HepG2 (cell line): Measurements from ENCODE around the gene NOTUM. TPM values are rescaled to one million over a fixed set of nuclear protein-coding genes. Genes with fewer than 3 reads are reported as not detected.

Experiments
- ATAC-seq: fragments of 200-7000 bp; cut with Tn5 transposase; 3 replicates; pipeline ENCODE4 v1.9.1; 2020; ENCODE audit warnings: mild to moderate bottlenecking, moderate library complexity
- BruUV-seq: library from RNA; stranded (reverse); fragments of 400-500 nt; replicated peaks from 2 replicates; lab custom pipeline; 2021; lab: Mats Ljungman, UMichigan
- CTCF ChIA-PET: fragments of 300-600 bp; formaldehyde crosslinking; extraction: SDS; loops from one replicate; lab custom pipeline; 2021; ENCODE audit warnings: low total read pairs, inconsistent platforms, low intra/inter-chr PET ratio; lab: Yijun Ruan, JAX
- POLR2A ChIA-PET: fragments of 350-600 bp; sonication (Branson Sonifier 250); formaldehyde crosslinking; loops from one replicate; lab custom pipeline; 2020; ENCODE audit warnings: antibody characterized with exemption, inconsistent platforms; lab: Yijun Ruan, JAX
- DNase-seq: peaks from one replicate; pipeline ENCODE4 v3.0.0-alpha.2; 2015; ENCODE audit warnings: low spot score
- FAIRE-seq: peaks from 3 replicates; lab custom pipeline; 2011; peaks lifted over from hg19 to GRCh38; lab: Jason Lieb, UNC
- H2AFZ ChIP-seq: one replicate; pipeline ENCODE4 v1.6.1; 2011; ENCODE audit warnings: low read length, inconsistent platforms
- H3K27ac ChIP-seq: fragments of 300-600 bp; 3 replicates; pipeline ENCODE4 v1.8.0; 2011; ENCODE audit warnings: mixed run types, mild to moderate bottlenecking, mixed read lengths, low read length, inconsistent platforms; ENCODE audit not compliant: insufficient read depth; ENCODE audit errors: extremely low read length
- H3K27me3 ChIP-seq, 2 experiments: fragments of 200-600 bp in 1 of 2; 2 replicates in 1 of 2; 3 replicates in 1 of 2; pipeline versions ENCODE4 v1.6.0 to v1.8.0; 2011; ENCODE audit warnings: low read length in 2 of 2, mild to moderate bottlenecking in 2 of 2, moderate library complexity in 2 of 2, inconsistent platforms in 1 of 2; ENCODE audit not compliant: insufficient read depth in 2 of 2, control insufficient read depth in 1 of 2
- H3K36me3 ChIP-seq, 2 experiments: fragments of 200-600 bp in 1 of 2; replicated peaks in 1 of 2; 2 replicates in 1 of 2; 3 replicates in 1 of 2; pipeline versions ENCODE4 v1.5.1 to v1.8.0; 2011; ENCODE audit warnings: low read length in 2 of 2, inconsistent platforms in 1 of 2; ENCODE audit not compliant: insufficient read depth in 2 of 2, control insufficient read depth in 1 of 2
- H3K4me1 ChIP-seq: 2 replicates; pipeline ENCODE4 v1.5.1; 2012; ENCODE audit warnings: low read length, inconsistent platforms; ENCODE audit not compliant: insufficient read depth
- H3K4me2 ChIP-seq: 2 replicates; pipeline ENCODE4 v1.6.0; 2011; ENCODE audit warnings: low read depth, low read length, inconsistent platforms
- H3K4me3 ChIP-seq, 3 experiments: fragments of 200-600 bp in 1 of 3; sonication (generic), shearing (Covaris generic) in 1 of 3; replicated peaks in 1 of 3; 2 replicates each; pipeline ENCODE4 v1.5.1; 2011 to 2016; ENCODE audit warnings: low read length in 3 of 3, inconsistent platforms in 2 of 3, low read depth in 2 of 3, mild to moderate bottlenecking in 2 of 3, control low read depth in 1 of 3, mixed read lengths in 1 of 3; ENCODE audit not compliant: insufficient read depth in 1 of 3
- H3K79me2 ChIP-seq: one replicate; pipeline ENCODE4 v1.6.1; 2011; ENCODE audit warnings: low read length, inconsistent platforms; ENCODE audit not compliant: insufficient read depth
- H3K9ac ChIP-seq: 2 replicates; pipeline ENCODE4 v1.6.0; 2011; ENCODE audit warnings: mild to moderate bottlenecking, low read depth, low read length, inconsistent platforms; ENCODE audit not compliant: insufficient read depth
- H3K9me3 ChIP-seq: 2 replicates; pipeline ENCODE4 v1.5.1; 2012; ENCODE audit warnings: mild to moderate bottlenecking, low read length
- H4K20me1 ChIP-seq: 2 replicates; pipeline ENCODE4 v1.6.0; 2011; ENCODE audit warnings: inconsistent platforms, mild to moderate bottlenecking, low read length, moderate library complexity; ENCODE audit not compliant: insufficient read depth
- KDM5B ChIP-seq: sonication (generic); formaldehyde crosslinking; IDR thresholded peaks from 2 replicates; pipeline ENCODE4 v1.4.0; 2020; ENCODE audit warnings: missing genetic modification reagents, mild to moderate bottlenecking, borderline replicate concordance
- POLR2G ChIP-seq: fragments of 200-400 bp; formaldehyde crosslinking; IDR thresholded peaks from 2 replicates; pipeline ENCODE4 v1.6.1; 2018; ENCODE audit warnings: mild to moderate bottlenecking, low read depth, low read length, moderate library complexity
- PRPF4 ChIP-seq: fragments of 200-400 bp; formaldehyde crosslinking; IDR thresholded peaks from 2 replicates; pipeline ENCODE4 v1.6.1; 2016; ENCODE audit warnings: low read length, low read depth; ENCODE audit not compliant: poor library complexity, severe bottlenecking
- SMAD9 ChIP-seq: sonication (generic); formaldehyde crosslinking; IDR thresholded peaks from 2 replicates; pipeline ENCODE4 v1.5.1; 2020; ENCODE audit warnings: mild to moderate bottlenecking, missing genetic modification reagents
- ZNF101 ChIP-seq: sonication (generic); formaldehyde crosslinking; IDR thresholded peaks from 2 replicates; pipeline ENCODE4 v1.4.0; 2020; ENCODE audit warnings: mild to moderate bottlenecking, low read depth, missing genetic modification reagents, borderline replicate concordance
- ZNF672 ChIP-seq: sonication (generic); formaldehyde crosslinking; IDR thresholded peaks from 2 replicates; pipeline ENCODE4 v1.8.1; 2022; ENCODE audit warnings: missing genetic modification reagents
- ZNF768 ChIP-seq: sonication (generic); formaldehyde crosslinking; IDR thresholded peaks from 2 replicates; pipeline ENCODE4 v1.4.0; 2020; ENCODE audit warnings: missing genetic modification reagents
- WGBS: methylation state at CpG from one replicate; pipeline ENCODE4 v1.1.6; 2017; ENCODE audit warnings: low lambda C conversion rate; 5-methylcytosine and 5-hydroxymethylcytosine counted together
- in situ Hi-C: cut with HindIII; loops from 2 replicates; pipeline ENCODE4 v1.10.0; 2017; ENCODE audit warnings: low pct_unique_long_range_greater_than_20kb; ENCODE audit not compliant: extremely low pct_ligation_motif_present
- intact Hi-C: fragments of 100-400 bp; cut with micrococcal nuclease; formaldehyde crosslinking; loops from one replicate; pipeline ENCODE4 v1.10.0; 2022; ENCODE audit not compliant: unreplicated experiment
- polyA plus RNA-seq, 8 experiments: library from polyadenylated mRNA; depleted of rRNA in 3 of 8; stranded (reverse) in 7 of 8; unstranded in 1 of 8; fragments of >200 nt; fragmentation: Illumina TruSeq in 4 of 8; extraction: Trizol in 4 of 8; gene quantifications; 2 replicates each; pipeline versions ENCODE4 v1.2.1 to v1.2.3, GENCODE V29; 2011 to 2016; ENCODE audit warnings: low read depth in 4 of 8, missing spikeins in 1 of 8, mixed read lengths in 1 of 8; ENCODE audit not compliant: insufficient read depth in 1 of 8
- total RNA-seq, 5 experiments: library from RNA; depleted of rRNA; stranded (reverse); fragments of >200 nt; fragmentation: Illumina TruSeq; extraction: Trizol; gene quantifications; 2 replicates each; pipeline ENCODE4 v1.2.3, GENCODE V29; 2016; ENCODE audit warnings: low read depth in 1 of 5
- TF ChIP-seq, protein P1 (sequence below): sonication (generic); formaldehyde crosslinking; IDR thresholded peaks from 2 replicates; pipeline ENCODE4 v1.4.0; 2020; ENCODE audit warnings: mild to moderate bottlenecking, low read depth, missing genetic modification reagents
- TF ChIP-seq, protein P2 (sequence below): sonication (generic); formaldehyde crosslinking; IDR thresholded peaks from 2 replicates; pipeline ENCODE4 v1.4.0; 2020; ENCODE audit warnings: mild to moderate bottlenecking, missing genetic modification reagents
- TF ChIP-seq, protein P3 (sequence below): sonication (generic); formaldehyde crosslinking; IDR thresholded peaks from 2 replicates; pipeline ENCODE4 v1.4.0; 2020; ENCODE audit warnings: missing genetic modification reagents, low read depth, mild to moderate bottlenecking, borderline replicate concordance

NOTUM gene
- total and polyA plus RNA-seq, 2 of the 13 experiments (the other 11 are each of a cell fraction or from before 2014, with no cell fraction given): 150 to 160 TPM

DNA sequence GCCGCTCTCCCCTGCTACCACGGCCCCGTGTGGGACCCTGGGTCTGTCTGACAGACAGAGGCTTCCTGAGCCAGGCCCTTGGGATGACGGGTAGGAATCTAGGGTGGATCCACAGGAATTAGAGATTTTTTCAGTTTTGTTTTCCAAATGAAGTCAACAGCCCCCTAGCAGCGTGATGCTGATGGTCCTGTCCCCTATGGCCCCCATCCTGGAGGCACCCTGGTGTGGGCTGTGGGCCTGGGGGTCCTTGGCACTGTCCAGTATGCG lies 46.2 kb upstream of the NOTUM start:
- ChIA-PET POLR2A (interaction anchor here (0.7 to 1.0 kb wide), 2 partner anchors 11 to 12 kb away, joined by 3 to 4 read pairs; no protein-coding TSS in a partner anchor), CTCF (no interaction called here)
- BruUV-seq: no TSS peak
- TF ChIP-seq, protein P1, sequence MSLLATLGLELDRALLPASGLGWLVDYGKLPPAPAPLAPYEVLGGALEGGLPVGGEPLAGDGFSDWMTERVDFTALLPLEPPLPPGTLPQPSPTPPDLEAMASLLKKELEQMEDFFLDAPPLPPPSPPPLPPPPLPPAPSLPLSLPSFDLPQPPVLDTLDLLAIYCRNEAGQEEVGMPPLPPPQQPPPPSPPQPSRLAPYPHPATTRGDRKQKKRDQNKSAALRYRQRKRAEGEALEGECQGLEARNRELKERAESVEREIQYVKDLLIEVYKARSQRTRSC: no peak
- peak; percentile 10 for TF ChIP-seq POLR2G
- no peak for TF ChIP-seq KDM5B (CRISPR knock-in tag)
- TF ChIP-seq, protein P2, sequence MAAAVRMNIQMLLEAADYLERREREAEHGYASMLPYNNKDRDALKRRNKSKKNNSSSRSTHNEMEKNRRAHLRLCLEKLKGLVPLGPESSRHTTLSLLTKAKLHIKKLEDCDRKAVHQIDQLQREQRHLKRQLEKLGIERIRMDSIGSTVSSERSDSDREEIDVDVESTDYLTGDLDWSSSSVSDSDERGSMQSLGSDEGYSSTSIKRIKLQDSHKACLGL: no peak
- 0 out of 2 replicates have a peak, but pooled peaks have one; percentile 7 for TF ChIP-seq ZNF672 (CRISPR knock-in tag)
- TF ChIP-seq PRPF4: peak; percentile 53
- TF ChIP-seq, protein P3, sequence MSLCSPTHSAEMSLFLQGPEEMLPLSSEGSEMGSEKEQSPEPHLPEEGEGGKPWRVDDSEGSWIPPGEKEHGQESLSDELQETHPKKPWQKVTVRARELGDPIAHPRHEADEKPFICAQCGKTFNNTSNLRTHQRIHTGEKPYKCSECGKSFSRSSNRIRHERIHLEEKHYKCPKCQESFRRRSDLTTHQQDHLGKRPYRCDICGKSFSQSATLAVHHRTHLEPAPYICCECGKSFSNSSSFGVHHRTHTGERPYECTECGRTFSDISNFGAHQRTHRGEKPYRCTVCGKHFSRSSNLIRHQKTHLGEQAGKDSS (CRISPR knock-in tag): no peak
- no peak for TF ChIP-seq SMAD9 (CRISPR knock-in tag)
- 0 out of 2 replicates have a peak, but pooled peaks have one; percentile 15 for TF ChIP-seq ZNF101 (CRISPR knock-in tag)
- 0 out of 2 replicates have a peak, but pooled peaks have one; percentile 12 for TF ChIP-seq ZNF768
- peak overlapping the region; percentile 16 for H3K27ac ChIP-seq
- ATAC-seq: no peak
- 95% methylated on average over 6 of the region's 6 CpGs for WGBS
- no peak for FAIRE-seq
- no peak overlapping the region for H2AFZ ChIP-seq
- H3K79me2 ChIP-seq: peaks cover 39% of the 10 kb centered on the region
- H3K4me3 ChIP-seq: no peak overlapping the region
- H3K9ac ChIP-seq: no peak overlapping the region
- H3K4me2 ChIP-seq: no peak overlapping the region
- in situ Hi-C loops (no loop called here), intact Hi-C loops (no loop called here)
- no peaks in the 10 kb centered on the region for H3K27me3 ChIP-seq
- H4K20me1 ChIP-seq: no peaks in the 10 kb centered on the region
- H3K4me1 ChIP-seq: peaks cover 72% of the 10 kb centered on the region
- no peak for DNase-seq
- no peaks in the 10 kb centered on the region for H3K9me3 ChIP-seq
- peaks cover 39 to 49% of the 10 kb centered on the region in 2 experiments for H3K36me3 ChIP-seq
